Stimulated activated CD4-positive, alpha-beta T cell treated with anti-CD3 and anti-CD28 coated beads, Interleukin-15, amount 100 ng/mL, for 24 hours (primary cell): ENCODE results near the gene TCEA2.

Experiments
- DNase-seq: peaks from one replicate; pipeline ENCODE4 v3.0.0-alpha.2; 2020

Gene TCEA2

DNA sequence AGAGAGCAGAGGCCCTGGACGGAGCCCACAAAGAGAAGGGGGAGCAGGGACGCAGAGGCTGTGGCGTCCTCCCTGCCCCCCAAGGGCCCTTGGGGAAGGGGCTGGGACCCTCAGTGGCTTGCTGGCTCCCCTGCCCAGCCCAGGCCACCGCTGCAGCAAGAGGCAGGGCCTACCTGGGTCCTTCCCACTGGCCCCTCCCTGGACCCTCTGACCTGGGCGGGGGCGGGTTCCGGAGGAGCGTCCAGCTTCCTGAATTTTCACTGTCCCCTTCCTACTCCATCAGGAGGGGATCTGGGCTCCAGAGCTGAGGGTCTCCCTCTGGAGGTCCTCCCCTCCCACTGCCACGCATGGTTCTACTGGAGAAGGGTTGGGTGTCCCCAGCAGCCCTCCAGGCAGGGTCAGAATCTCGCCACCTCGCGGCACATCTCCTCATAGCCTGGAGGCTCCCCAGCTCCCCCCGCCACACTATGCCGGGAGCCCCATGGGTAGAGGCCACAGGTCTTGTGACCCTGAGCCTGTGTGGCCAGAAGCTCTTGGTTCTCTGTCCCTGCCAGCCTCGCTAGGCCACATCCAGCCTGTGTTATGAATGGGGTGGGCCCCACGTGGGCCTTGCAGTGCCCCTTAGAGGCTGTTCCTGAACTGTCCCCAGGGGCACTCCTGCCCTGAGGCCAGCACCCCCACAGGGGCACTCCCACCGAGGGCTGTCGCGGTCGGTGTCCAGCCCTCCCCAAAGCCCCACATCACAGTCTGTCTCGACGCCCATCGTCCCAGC lies 12.6 kb upstream of the TCEA2 start:
- DNase-seq, result no peak

DNA sequence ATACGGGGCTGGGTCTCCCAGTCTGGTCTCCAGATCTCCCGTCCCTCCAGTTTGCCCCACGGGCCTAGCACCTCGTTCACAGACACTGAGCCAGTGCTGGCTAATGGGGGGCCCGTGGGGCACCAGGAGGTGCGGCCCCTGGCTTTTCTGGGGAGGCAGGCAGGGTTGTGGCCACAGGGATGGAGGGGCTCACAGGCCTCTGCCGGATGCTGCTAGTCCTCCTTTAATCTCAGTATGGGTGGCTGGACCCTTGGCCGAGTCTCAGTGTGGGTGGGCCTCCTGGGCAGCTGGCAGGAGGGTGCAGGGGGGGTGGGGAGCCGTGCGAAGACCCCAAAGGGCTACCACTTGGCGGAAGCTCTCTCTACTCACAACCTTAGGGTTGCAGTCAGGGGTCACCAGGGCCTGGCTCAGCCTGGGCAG lies 12.0 kb upstream of the TCEA2 start:
- DNase-seq, result no peak

DNA sequence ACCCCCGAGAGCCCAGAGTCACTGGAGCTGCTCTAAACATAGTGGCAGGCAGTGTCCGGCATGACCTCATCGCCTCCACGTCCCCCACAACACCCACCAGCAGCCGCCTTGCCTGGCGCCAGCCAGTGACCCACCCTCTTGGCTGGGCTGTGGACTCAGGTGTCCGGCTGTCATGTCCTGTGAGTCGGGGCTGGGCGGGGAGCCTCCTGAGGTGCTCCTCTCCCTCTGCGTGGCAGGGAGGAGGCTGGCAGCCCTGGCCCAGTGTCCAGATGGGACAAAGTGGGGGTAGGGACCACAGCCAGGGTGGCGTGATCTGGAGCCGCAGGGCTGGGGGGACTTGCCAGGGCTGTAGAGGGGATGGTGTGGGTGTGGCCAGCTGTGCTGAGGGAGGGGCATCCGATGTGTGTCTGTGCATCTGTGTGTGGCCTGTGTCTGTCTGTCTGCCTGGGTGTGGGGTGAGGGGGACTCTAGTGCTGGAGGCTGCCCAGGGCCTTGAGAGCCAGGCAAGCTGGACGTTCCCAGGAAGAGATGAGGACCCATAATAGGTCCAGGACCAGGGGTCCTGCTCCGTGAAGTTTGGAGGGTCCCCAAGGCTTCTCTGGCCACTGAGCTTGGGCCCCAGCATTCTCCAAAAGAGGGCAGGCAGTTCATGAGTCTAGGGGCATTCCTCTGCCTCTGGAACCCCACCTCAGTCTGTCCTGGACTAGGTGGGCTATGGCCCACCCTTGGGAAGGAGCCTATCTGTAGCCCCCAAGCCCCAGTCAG lies 11.3 kb upstream of the TCEA2 start:
- DNase-seq, result no peak

DNA sequence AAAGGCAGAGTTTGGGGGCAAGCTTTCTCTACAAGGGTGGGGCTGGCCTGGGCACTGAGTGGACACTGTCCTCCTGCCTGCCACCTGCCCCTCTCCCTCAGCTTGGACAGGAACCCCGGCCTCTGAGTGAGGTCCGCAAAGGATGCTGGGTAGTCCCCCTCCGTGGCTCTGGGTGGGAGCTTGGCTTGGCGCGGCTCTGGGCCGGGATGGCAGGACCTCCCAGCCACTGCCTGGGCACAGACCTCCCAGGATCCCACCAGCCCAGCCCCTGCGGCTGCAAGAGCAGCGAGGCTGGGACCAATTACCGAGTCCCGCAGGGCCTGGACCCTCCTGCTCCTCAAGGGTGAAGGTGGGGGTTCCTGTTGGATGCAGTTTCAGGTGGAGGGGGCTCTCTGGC lies 10.7 kb upstream of the TCEA2 start:
- DNase-seq, result no peak

DNA sequence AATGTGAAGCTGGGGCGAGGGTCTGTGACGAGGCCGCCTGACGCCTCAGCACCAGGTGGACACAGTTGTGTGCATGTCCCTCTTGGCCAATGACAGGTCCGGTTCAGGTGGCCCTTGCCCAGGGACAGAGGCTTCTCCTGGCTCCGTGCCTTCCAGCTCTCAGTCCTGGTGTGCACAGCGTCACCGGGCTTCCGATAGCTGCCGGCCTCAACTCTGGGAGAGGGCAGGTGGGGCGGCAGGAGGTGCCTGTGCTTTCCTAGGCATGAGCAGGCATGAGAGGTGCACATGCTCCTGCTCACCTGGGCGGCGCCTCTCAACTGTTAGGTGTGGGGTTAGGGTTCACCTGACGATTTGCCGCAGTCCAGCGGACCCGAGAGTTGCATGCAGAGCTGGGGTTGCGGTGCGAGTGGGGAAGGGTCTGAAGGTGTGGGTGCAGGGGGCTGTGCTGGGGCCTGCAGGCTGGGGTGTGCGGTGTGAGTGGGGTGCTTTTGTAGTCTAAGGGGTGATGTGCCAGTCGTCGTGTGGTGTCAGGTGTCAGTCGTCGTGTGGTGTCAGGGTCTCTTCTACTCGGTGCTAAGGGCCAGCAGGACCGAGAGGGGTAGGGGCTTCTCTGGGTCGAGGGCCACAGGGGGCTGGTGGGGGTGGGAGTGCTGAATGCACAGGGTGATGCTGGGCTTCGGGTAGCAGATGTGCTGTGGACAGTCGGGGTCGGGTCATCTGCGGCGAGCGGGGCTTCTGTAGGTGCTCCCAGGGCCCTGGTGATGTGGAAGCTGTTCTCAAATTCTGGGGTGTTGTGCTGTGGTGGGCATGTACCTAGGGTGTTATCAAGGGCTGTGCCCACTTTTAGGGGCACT lies 9.8 kb upstream of the TCEA2 start:
- no peak for DNase-seq

DNA sequence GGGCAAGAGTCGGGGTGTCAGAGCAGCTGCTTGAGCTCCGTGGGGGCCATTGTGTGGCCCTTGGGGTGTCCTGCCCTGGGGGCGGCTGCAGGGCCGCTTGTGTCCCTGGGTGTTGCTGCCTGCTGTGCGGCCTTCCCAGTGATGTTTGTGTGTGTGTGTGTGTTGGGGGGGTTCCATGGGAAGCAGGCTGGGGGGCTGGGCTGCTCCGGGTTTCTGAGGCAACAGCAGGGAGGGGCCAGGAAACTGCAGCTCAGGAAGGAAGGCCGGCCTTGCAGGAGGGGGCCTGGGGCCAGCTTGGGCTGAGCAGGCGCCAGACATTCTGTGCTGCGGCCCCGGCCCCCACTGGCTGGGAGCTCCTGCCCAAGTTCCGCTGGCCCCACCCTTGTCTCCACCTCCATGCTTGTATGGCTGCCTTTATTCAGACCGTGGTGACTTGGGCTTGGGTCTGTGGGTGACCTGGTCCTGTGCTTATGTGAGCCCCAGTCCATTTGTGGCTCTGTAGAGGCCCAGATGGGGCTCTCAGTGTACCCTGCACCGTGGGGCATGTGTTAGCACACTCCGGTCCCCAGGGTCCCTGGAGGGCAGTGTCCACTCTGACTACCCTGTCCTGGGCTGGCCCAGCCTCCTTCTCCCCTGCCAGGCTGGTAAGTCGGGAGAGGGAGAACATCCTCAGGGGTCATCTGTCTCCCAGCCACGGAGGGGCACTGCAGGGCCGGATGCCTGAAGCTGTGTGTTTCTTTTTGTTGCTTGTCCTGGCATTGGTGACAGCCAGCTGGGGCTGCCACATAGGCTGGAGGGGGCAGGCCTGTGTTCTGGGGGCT lies 8.9 kb upstream of the TCEA2 start:
- no peak for DNase-seq

DNA sequence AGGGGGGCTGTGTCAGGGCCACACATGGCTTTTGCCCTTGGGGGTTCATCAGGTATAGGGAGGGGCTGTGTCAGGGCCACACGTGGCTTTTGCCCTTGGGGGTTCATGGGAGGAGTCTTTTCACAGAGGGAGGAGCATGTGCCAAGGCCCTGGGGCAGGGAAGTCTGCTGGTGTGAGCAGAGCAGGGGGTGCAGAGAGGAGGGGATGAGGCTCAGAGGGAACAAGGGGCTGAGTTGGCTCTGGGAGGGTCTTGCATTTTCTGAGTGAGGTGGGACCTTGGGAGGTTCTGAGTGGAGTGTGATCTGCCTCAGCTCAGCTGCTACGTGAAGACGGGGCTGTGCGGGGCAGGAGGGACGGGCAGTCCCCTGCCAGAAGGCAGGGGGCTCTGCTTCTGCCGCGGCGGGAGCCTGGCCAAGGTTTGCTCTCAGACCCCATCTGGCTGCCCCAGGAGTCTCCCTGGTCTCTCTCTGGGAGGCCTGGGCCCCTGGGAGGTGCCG lies 7.6 kb upstream of the TCEA2 start:
- no peak for DNase-seq

DNA sequence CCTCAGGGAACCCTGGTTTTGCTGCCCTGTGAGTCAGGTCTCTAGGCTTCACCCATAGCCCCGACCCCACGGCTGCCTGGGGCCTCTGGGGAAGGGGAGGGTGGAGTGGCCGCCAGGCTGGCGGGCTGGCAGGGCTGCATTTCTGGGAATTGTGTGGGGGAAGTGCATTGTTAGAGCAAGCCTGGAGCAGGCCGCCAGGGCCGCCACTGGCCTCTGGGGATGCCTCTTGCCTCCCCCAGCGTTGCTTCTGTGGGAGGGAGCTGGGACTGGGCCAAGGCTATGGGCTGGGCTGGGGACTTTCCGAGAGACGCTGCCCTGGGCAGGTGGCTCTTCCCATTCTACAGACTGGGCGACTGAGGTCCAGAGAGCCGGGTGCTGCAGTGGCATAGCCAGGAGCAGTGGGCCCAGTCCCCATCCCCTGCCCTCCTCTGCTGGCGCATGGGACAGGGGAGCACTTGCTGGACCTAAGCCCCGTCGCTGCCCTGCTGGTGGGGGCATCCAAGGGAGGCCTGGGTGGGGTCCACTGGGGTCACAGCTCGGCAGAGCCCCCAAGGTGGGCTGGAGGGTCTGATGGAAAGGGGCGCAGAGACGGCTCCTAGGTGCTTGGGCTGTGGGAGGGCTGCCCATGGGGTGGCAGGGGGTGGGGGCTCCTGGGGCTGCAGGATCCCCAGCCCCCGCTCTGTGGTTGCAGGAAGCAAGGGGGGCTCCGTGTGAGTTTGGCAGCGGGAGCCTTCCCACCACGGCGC lies 6.9 kb upstream of the TCEA2 start:
- DNase-seq, result no peak

DNA sequence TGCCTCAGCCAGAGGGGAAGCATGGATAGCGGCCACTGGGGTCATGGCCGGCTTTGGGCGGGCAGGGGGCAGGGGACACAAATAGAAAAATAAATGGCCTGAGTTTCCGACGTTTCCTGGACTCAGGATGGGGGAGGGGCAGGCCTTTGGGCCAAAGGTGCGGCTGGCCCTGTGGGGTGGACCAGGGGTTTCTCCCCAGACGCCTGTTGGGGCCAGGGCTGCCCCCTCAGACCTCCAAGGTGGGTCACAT lies 6.4 kb upstream of the TCEA2 start:
- no peak for DNase-seq

DNA sequence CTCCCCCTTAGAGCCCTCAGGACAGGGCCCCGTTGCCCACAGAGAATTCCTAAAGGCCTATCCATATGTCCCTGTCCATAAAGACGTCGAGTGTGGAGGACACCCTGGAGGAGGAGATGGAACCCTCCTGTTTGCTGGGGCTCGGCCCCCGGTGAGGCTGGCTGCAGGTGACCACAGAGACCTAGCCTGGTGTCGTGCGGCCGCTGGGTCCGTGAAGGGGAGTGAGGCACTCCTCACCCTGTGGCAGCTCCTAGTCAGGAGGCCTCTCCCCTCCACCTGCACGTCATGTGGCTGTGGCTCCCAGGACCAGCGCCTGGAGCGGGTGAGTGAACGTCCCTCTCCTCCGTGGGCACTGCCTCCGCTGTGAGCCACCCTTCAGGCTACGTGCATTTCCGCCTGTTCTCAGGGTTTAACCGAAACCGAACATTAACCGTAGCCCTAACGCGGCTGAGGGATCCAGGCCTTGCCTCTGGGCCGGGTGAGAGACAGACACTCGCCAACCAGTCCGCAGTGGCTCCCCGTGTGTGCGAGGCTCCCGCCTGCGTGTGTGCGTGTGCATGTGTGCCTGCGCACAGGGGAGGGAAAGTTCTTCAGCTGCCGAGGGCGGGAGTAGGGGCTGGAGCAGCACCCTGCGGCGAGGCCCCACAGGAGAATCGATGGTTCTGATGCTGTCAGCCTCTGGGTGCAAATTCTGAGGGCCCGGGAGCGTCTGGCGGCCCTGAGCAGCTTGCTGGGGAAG lies 5.9 kb upstream of the TCEA2 start:
- DNase-seq, result peak; percentile 40

DNA sequence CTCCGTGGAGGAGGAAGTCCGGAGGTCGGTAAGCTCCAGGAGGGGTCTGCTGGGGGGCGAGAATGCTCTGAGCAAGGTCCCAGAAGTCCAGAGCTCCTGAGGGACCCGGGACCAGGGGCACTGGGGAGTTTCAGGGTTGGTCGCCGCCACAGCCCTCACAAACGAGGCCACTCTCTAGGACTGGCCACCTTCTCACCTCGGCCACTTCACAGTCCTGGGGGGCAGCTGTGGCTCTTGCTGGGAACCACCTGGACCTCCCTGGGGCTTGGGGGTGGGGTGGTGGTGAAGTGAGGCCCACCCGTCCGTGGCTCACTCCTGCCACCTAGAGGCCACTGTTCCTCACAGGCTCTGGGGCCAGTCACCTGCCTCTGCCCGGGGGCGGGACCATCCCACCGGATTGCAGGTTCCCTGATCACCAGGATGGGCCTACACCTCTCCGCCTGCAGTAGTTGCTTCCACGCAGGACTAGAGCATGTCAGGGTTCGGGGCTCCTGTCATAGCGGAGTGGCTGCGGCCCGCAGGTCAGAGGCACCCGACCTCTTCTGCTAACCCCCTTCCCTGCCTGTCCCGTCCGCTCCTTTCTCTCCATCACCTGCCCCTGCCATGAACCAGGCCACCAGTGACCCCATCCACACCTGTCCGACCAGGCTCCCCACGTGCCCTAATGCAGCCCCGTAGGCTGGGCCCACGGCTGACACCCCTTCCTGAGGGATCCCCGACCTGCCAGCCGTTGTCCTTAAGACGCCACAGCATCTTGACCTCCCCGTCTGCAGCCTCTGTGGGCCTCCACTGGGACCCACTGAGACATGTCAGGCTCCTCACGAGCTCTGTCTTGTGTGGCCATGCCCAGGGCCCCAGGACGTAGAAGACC lies 5.1 kb upstream of the TCEA2 start:
- DNase-seq, result peak; percentile 91

DNA sequence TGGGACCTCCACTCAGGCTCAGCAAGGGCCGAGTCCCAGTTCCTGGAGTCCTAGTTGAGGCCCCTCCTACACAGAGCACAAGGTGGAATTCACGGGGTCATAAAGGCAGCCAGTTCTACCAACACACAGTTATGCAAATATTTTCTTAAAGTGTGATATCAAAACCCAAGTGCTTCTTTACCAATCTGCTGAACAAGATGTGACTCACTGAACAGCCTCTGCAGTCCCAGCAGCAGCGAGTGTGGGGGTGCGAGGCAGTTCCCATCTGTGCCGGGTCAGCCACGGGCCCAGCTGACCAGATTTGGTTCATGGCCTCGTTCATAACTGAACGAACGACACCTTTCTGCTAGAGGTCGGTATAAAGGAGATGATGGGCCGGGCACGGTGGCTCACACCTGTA lies 4.5 kb upstream of the TCEA2 start:
- no peak for DNase-seq

DNA sequence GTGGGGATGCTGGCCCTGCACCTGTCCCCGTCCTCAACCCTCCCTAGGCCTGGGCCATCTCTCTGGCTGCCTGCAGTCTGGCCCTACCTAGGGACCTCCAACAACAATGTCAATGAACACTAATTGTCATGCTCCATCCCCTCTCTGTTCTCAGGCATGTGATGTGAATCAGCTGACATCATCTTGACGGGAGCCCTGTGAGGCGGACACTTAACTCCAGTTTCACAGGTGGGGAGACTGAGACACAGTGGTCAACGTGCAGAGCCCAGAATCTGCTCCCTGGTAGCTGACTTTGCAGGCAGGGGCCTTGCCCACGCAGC lies 762 bp upstream of the TCEA2 start:
- DNase-seq, result no peak

DNA sequence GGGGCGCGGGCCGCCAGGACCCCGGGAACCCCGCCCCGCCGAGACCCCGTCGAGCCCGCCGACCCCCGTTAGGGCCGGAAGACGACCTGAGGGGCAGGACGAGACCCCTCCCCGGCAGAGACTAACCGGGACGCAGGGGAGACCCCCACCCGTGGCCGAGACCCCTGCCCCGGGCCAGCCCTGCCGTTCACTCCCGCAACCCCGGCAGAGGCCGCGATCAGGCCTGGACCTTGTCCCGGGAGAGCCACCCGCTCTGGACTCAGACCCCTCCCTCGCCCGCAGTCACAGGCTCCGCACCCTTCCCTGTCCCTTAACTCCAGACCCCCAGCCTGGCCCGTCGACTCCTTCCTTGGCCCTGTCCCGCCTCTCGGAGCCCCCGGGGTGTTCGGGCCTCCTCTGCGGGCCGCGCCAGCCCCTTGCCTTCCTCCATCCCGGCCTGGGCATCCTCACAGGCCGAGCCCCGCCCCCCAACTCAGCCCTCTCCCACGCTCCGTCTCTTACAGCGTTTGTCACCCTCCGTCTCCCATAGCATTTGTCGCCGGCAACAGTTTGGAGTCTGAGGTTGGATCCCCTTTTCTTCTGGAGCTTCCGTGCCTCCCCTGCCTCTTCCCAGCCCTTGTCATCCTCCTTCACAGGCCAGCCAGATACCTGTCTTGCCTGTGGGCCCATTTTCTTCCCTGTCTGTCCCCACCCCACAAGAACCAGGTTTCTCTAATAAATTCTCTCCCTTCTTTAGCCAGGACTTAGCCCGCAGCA lies 569 bp downstream of the TCEA2 start:
- DNase-seq, result peak; percentile 68

DNA sequence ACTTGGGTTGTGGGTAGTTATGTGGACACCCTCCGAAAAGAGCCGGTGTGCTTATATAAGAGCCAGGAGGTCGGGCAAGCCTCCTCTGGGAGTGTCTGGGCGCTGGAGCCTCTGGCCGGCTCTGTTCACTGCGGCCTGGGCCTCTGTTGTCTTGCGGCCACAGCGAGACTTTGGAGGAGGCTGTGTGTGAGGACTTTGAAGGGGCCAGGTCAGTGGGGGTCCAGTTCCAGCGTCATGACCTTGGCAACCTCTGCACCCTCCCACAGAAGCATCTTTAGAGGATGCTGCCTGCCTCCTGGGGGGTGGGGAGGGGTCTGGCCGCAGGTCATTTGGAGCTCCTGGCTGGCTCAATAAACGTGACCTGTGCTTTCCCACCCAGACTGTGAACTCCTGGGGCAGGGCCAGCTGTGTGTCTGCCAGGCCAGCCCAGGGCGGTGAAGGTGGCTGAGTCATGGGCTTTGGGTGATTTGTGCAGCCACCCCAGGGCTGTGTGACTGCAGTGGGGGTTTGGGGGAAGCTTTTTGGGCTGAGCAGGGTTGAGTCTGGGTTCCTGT lies 1.2 kb downstream of the TCEA2 start:
- no peak for DNase-seq

DNA sequence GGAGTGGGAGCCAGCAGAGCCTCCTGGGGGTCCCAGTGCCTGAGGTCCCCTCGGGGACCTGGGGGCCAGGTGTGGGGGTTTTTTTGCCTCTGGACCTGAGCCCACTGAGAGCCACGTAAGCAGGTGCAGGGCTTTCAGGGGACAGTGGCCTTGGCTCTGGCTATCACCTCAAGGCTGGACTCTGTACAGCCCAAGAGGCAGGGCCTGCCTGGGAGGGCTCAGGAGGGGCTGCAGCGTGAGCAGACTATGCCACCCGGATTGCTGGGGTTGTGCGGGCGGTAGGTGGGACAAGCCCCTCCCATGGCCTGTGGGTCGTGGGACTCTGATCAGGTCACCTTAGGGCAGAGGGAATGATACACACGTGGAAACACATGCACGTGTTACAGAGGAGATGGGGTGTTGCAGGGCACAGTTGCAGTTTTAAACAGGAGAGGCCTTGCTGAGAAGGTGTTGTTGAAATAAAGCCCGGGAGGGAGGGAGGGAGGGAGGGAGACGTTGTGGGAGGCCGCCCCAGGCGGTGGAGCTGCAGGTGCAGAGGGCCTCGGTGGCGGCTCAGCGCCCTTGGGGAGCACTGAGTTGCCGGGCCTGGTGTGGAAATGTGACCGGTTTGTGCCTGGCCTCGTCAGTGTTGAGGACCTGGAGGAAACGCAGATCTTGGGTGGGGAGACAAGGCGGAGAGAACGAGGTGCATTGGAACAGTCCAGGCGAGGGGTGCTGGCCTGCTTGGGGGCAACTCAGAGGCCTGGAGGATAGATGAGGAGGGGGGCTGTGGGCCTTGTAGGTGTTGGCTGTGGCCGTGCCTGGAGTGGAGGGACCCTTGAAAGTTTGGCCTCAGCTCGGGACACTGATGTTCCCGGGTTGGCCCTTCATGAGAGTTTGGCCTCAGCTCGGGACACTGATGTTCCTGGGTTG lies 2.3 kb downstream of the TCEA2 start:
- no peak for DNase-seq

DNA sequence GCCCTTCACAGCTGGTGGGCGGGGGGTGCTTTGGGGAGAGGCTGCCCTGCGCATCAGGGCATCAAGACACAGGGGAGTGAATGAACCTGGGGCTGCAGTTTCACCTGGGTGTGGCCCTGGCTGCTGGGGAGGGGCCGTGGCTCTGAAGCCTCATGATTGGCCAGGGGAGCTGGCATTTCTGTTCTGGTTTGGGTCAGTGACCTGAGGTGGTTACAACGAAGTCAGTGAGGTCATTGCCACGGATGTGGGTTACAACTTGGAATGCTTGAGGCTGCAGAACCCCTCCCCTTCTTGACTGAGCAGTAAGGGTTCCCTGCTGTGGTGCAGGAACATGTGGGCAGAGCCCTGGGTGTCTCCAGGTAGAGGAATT lies 3.0 kb downstream of the TCEA2 start:
- DNase-seq, result peak; percentile 74

DNA sequence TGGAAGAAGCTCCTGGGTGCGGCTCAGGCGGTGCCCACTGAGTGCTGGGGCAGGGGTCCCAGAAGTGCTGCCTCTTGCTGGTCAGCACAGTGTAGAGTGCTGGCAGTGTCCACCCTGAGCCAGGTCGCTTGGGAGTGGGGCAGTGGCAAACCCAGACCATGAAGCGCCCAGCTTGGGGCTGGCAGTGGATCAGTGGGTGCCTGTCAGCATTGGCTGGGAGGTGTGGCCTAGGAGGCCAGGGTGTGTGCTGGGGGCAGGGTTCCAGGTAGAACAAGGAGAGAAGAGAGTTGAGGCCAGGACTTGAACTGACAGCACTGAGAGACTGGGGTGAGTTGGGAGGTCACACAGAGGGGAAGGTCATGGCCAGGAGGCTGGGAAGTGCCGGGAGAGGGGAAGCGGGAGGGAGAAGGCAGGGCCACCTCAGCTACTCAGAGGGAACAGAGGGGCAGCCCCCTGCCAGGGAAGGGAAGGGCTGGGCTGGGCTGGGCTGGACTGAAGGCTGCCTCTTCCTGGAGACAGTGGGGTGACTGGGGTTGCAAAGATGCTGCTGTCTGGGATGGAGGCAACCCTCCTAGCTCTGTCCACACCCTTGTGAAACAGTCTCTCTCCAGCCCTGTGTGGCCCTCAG lies 4.1 kb downstream of the TCEA2 start:
- DNase-seq, result no peak
